HepG2 (cell line): ENCODE data around the gene CLDN5. TPM values are rescaled to one million over a fixed set of nuclear protein-coding genes. Genes with fewer than 3 reads are reported as not detected.

Experiments
- HMG20A ChIP-seq: IDR thresholded peaks from 2 replicates; pipeline ENCODE4 v1.6.1; 2016; ENCODE audit warnings: borderline replicate concordance
- KAT7 ChIP-seq: IDR thresholded peaks from 2 replicates; pipeline ENCODE4 v1.6.1; 2018; ENCODE audit warnings: borderline replicate concordance, missing compliant biosample characterization
- PAXIP1 ChIP-seq: sonication (generic); formaldehyde crosslinking; conservative IDR thresholded peaks from 2 replicates; pipeline ENCODE4 v1.4.0; 2020; ENCODE audit warnings: mild to moderate bottlenecking, missing genetic modification reagents, moderate library complexity
- TCF7 ChIP-seq: sonication (generic); IDR thresholded peaks from 2 replicates; pipeline ENCODE4 v1.6.1; 2016; ENCODE audit warnings: antibody characterized with exemption, low read depth
- ZNF17 ChIP-seq: sonication (generic); formaldehyde crosslinking; IDR thresholded peaks from 2 replicates; pipeline ENCODE4 v1.5.0; 2020; ENCODE audit warnings: mild to moderate bottlenecking, missing genetic modification reagents
- ZNF367 ChIP-seq: sonication (generic); formaldehyde crosslinking; IDR thresholded peaks from 2 replicates; pipeline ENCODE4 v1.4.0; 2020; ENCODE audit warnings: missing genetic modification reagents, borderline replicate concordance
- ZNF749 ChIP-seq: sonication (generic); formaldehyde crosslinking; IDR thresholded peaks from 2 replicates; pipeline ENCODE4 v1.8.0; 2022; ENCODE audit warnings: mild to moderate bottlenecking, missing genetic modification reagents, moderate library complexity, borderline replicate concordance
- polyA plus RNA-seq, 8 experiments: library from polyadenylated mRNA; depleted of rRNA in 3 of 8; stranded (reverse) in 7 of 8; unstranded in 1 of 8; fragments of >200 nt; fragmentation: Illumina TruSeq in 4 of 8; extraction: Trizol in 4 of 8; gene quantifications; 2 replicates each; pipeline versions ENCODE4 v1.2.1 to v1.2.3, GENCODE V29; 2011 to 2016; ENCODE audit warnings: low read depth in 4 of 8, missing spikeins in 1 of 8, mixed read lengths in 1 of 8; ENCODE audit not compliant: insufficient read depth in 1 of 8
- total RNA-seq, 5 experiments: library from RNA; depleted of rRNA; stranded (reverse); fragments of >200 nt; fragmentation: Illumina TruSeq; extraction: Trizol; gene quantifications; 2 replicates each; pipeline ENCODE4 v1.2.3, GENCODE V29; 2016; ENCODE audit warnings: low read depth in 1 of 5
- TF ChIP-seq, protein P1 (sequence below): sonication (generic); formaldehyde crosslinking; IDR thresholded peaks from one replicate; pipeline ENCODE4 v1.5.1; 2020; ENCODE audit warnings: mild to moderate bottlenecking, missing genetic modification reagents; ENCODE audit errors: not compliant biosample characterization
- TF ChIP-seq, protein P2 (sequence below): sonication (generic); formaldehyde crosslinking; IDR thresholded peaks from 2 replicates; pipeline ENCODE4 v1.5.0; 2020; ENCODE audit warnings: mild to moderate bottlenecking, missing genetic modification reagents
- TF ChIP-seq, protein P3 (sequence below): sonication (generic); formaldehyde crosslinking; IDR thresholded peaks from 2 replicates; pipeline ENCODE4 v1.5.0; 2020; ENCODE audit warnings: mild to moderate bottlenecking, missing genetic modification reagents, borderline replicate concordance

The CLDN5 gene
- total and polyA plus RNA-seq, 2 of the 13 experiments (the other 11 are each of a cell fraction or from before 2014, with no cell fraction given), result not detected

DNA sequence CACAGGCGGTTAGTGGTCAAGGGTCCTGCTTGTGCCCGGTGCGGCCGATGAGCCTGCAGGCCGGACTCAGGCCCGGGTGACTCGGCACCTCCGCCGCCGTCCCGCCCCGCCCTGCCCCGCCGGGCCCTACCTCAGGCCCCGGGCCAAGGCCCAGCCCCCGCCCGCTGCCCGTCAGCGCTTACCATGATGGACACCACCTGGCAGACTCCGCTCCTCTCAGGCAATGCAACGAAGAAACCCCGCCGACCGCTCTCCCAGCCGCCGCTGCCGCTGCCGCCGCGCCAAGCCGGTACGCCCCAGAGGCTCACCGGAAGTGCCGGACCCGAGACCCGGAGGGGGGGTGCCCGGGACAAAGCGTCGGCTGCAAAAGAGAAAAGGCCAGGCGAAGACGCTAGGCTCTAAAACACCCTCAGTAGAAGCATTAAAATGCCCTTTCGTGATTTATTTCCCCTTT, 45.3 kb downstream of the CLDN5 start, which contains the start of gene UFD1 (continued):
- TF ChIP-seq, protein P1, sequence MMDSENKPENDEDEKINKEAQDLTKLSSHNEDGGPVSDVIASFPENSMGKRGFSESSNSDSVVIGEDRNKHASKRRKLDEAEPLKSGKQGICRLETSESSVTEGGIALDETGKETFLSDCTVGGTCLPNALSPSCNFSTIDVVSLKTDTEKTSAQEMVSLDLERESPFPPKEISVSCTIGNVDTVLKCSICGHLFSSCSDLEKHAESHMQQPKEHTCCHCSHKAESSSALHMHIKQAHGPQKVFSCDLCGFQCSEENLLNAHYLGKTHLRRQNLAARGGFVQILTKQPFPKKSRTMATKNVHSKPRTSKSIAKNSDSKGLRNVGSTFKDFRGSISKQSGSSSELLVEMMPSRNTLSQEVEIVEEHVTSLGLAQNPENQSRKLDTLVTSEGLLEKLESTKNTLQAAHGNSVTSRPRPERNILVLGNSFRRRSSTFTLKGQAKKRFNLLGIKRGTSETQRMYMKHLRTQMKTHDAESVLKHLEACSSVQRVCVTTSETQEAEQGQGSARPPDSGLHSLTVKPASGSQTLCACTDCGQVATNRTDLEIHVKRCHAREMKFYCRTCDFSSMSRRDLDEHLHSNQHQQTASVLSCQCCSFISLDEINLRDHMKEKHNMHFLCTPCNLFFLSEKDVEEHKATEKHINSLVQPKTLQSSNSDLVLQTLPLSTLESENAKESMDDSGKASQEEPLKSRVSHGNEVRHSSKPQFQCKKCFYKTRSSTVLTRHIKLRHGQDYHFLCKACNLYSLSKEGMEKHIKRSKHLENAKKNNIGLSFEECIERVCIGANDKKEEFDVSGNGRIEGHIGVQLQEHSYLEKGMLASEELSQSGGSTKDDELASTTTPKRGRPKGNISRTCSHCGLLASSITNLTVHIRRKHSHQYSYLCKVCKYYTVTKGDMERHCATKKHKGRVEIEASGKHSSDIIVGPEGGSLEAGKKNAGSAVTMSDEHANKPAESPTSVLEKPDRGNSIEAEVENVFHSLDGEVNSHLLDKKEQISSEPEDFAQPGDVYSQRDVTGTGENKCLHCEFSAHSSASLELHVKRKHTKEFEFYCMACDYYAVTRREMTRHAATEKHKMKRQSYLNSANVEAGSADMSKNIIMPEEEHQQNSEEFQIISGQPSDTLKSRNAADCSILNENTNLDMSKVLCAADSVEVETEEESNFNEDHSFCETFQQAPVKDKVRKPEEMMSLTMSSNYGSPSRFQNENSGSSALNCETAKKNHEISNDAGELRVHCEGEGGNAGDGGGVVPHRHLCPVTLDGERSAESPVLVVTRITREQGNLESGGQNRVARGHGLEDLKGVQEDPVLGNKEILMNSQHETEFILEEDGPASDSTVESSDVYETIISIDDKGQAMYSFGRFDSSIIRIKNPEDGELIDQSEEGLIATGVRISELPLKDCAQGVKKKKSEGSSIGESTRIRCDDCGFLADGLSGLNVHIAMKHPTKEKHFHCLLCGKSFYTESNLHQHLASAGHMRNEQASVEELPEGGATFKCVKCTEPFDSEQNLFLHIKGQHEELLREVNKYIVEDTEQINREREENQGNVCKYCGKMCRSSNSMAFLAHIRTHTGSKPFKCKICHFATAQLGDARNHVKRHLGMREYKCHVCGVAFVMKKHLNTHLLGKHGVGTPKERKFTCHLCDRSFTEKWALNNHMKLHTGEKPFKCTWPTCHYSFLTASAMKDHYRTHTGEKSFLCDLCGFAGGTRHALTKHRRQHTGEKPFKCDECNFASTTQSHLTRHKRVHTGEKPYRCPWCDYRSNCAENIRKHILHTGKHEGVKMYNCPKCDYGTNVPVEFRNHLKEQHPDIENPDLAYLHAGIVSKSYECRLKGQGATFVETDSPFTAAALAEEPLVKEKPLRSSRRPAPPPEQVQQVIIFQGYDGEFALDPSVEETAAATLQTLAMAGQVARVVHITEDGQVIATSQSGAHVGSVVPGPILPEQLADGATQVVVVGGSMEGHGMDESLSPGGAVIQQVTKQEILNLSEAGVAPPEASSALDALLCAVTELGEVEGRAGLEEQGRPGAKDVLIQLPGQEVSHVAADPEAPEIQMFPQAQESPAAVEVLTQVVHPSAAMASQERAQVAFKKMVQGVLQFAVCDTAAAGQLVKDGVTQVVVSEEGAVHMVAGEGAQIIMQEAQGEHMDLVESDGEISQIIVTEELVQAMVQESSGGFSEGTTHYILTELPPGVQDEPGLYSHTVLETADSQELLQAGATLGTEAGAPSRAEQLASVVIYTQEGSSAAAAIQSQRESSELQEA (CRISPR knock-in tag), result no peak
- TF ChIP-seq ZNF17 (CRISPR knock-in tag), result no peak
- no peak for TF ChIP-seq HMG20A
- TF ChIP-seq ZNF749 (CRISPR knock-in tag), result no peak
- TF ChIP-seq PAXIP1 (CRISPR knock-in tag), result no peak
- TF ChIP-seq KAT7, result 0 out of 2 replicates have a peak, but pooled peaks have one; percentile 9
- TF ChIP-seq, protein P2, sequence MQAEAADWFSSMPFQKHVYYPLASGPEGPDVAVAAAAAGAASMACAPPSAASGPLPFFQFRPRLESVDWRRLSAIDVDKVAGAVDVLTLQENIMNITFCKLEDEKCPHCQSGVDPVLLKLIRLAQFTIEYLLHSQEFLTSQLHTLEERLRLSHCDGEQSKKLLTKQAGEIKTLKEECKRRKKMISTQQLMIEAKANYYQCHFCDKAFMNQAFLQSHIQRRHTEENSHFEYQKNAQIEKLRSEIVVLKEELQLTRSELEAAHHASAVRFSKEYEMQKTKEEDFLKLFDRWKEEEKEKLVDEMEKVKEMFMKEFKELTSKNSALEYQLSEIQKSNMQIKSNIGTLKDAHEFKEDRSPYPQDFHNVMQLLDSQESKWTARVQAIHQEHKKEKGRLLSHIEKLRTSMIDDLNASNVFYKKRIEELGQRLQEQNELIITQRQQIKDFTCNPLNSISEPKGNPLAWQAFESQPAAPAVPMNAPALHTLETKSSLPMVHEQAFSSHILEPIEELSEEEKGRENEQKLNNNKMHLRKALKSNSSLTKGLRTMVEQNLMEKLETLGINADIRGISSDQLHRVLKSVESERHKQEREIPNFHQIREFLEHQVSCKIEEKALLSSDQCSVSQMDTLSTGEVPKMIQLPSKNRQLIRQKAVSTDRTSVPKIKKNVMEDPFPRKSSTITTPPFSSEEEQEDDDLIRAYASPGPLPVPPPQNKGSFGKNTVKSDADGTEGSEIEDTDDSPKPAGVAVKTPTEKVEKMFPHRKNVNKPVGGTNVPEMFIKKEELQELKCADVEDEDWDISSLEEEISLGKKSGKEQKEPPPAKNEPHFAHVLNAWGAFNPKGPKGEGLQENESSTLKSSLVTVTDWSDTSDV (CRISPR knock-in tag), result no peak
- TF ChIP-seq, protein P3, sequence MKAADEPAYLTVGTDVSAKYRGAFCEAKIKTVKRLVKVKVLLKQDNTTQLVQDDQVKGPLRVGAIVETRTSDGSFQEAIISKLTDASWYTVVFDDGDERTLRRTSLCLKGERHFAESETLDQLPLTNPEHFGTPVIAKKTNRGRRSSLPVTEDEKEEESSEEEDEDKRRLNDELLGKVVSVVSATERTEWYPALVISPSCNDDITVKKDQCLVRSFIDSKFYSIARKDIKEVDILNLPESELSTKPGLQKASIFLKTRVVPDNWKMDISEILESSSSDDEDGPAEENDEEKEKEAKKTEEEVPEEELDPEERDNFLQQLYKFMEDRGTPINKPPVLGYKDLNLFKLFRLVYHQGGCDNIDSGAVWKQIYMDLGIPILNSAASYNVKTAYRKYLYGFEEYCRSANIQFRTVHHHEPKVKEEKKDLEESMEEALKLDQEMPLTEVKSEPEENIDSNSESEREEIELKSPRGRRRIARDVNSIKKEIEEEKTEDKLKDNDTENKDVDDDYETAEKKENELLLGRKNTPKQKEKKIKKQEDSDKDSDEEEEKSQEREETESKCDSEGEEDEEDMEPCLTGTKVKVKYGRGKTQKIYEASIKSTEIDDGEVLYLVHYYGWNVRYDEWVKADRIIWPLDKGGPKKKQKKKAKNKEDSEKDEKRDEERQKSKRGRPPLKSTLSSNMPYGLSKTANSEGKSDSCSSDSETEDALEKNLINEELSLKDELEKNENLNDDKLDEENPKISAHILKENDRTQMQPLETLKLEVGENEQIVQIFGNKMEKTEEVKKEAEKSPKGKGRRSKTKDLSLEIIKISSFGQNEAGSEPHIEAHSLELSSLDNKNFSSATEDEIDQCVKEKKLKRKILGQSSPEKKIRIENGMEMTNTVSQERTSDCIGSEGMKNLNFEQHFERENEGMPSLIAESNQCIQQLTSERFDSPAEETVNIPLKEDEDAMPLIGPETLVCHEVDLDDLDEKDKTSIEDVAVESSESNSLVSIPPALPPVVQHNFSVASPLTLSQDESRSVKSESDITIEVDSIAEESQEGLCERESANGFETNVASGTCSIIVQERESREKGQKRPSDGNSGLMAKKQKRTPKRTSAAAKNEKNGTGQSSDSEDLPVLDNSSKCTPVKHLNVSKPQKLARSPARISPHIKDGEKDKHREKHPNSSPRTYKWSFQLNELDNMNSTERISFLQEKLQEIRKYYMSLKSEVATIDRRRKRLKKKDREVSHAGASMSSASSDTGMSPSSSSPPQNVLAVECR (CRISPR knock-in tag), result no peak
- no peak for TF ChIP-seq ZNF367 (CRISPR knock-in tag)
- TF ChIP-seq TCF7, result no peak
